Duodenal mucosa (tissue), 2 donors: ENCODE results near the gene SPOCK2.
A peak's percentile ranks its signal among the peaks of the same experiment; 100 is the strongest.

Source experiments
- H3K27ac ChIP-seq: one replicate; pipeline ENCODE4 v1.7.0; 2013; ENCODE audit warnings: low read depth, low read length
- H3K27me3 ChIP-seq, 2 donors: one replicate each; pipeline ENCODE4 v1.7.0; 2013; ENCODE audit warnings: low read length in 2 of 2, control low read depth in 1 of 2; ENCODE audit not compliant: insufficient read depth in 2 of 2, control insufficient read depth in 1 of 2
- H3K36me3 ChIP-seq, 2 donors: one replicate each; pipeline ENCODE4 v1.7.0; 2013; ENCODE audit warnings: low read length in 2 of 2, control low read depth in 1 of 2; ENCODE audit not compliant: insufficient read depth in 2 of 2, control insufficient read depth in 1 of 2
- H3K4me1 ChIP-seq, 2 donors: one replicate each; pipeline ENCODE4 v1.7.0; 2013; ENCODE audit warnings: low read length in 2 of 2, control low read depth in 1 of 2; ENCODE audit not compliant: insufficient read depth in 2 of 2, control insufficient read depth in 1 of 2
- H3K4me3 ChIP-seq, 2 donors: one replicate each; pipeline ENCODE4 v1.7.0; 2013; ENCODE audit warnings: low read length in 2 of 2, low read depth in 1 of 2
- H3K9ac ChIP-seq, 2 donors: one replicate each; pipeline ENCODE4 v1.7.0; 2013; ENCODE audit warnings: low read length in 2 of 2, low read depth in 1 of 2
- H3K9me3 ChIP-seq, 2 donors: one replicate each; pipeline ENCODE4 v1.7.0; 2013; ENCODE audit warnings: low read length in 2 of 2, control low read depth in 1 of 2; ENCODE audit not compliant: control insufficient read depth in 1 of 2

The SPOCK2 gene

DNA sequence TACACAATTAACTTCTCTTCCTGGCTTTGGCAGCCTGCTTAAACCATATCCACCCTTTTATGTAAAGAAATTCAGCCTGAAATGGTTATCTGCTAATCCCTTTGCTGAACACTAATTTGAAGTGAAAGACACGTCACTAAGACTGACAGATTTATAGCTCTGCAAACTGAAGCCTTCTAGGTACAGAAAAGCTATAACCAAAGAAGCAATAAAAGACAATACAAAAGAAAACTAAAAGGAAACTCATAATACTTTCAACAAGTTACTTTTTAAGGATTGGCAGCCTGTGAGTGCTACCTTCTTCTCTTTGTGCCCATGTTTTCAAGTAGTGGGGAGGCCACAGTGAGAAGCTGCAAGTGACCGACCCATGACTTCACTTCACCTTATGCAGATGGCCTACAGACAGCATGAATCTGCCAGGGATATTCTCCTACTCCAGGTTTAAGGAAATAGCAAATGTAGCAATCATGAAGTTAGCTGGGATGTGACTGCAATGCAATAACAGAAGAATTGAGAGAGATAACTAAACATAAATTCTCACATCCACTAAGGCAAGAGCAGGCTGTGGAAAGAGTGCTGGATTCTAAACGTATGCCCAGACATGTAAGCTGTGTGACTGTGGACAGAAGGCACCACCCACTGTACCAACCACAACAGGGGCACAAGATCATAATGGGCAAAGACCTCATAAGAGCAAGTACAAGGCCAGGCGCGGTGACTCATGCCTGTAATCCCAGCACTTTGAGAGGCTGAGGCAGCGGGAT is 10.7 kb upstream of the SPOCK2 start:
- peak overlapping the region; percentile 62 for H3K27ac ChIP-seq
- peaks cover 16 to 41% of the 10 kb centered on the region in 2 donors for H3K4me1 ChIP-seq
- H3K9me3 ChIP-seq: no peaks in the 10 kb centered on the region
- H3K4me3 ChIP-seq: peak overlapping the region; percentile 1 to 29
- H3K9ac ChIP-seq: peak overlapping the region; percentile 15 to 27
- H3K36me3 ChIP-seq: peaks cover 0 to 14% of the 10 kb centered on the region in 2 donors
- no peaks in the 10 kb centered on the region for H3K27me3 ChIP-seq

DNA sequence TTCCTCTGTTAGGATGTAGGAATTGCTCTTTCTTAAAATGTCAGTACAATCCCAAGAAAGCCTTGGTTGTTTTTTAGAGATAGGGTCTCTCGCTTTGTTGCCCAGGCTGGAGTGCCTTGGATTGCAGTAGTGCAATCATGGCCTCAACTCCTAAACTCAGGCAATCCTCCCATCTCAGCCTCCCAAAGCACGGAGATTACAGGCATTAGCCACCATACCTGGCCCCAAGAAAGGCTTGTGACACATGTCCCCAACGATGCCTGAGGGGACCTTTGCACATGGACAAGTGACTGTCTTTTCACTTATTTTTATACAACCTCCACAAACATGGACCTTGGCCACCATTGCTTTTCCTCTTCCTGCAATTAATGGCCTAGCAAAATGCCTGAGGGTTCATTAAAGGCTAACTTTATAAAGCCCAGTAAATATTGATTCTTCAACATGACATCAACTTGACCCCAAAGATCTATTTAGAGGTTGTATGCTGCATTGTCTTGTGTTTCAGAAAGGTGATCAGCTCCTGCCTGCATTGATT is 10.0 kb upstream of the SPOCK2 start:
- no peaks in the 10 kb centered on the region for H3K27me3 ChIP-seq
- peaks cover 0 to 14% of the 10 kb centered on the region in 2 donors for H3K36me3 ChIP-seq
- peak overlapping the region; percentile 80 for H3K27ac ChIP-seq
- no peaks in the 10 kb centered on the region for H3K9me3 ChIP-seq
- H3K9ac ChIP-seq: peak overlapping the region in 1 of 2 donors; percentile 14
- H3K4me3 ChIP-seq: no peak overlapping the region
- peaks cover 16 to 41% of the 10 kb centered on the region in 2 donors for H3K4me1 ChIP-seq

DNA sequence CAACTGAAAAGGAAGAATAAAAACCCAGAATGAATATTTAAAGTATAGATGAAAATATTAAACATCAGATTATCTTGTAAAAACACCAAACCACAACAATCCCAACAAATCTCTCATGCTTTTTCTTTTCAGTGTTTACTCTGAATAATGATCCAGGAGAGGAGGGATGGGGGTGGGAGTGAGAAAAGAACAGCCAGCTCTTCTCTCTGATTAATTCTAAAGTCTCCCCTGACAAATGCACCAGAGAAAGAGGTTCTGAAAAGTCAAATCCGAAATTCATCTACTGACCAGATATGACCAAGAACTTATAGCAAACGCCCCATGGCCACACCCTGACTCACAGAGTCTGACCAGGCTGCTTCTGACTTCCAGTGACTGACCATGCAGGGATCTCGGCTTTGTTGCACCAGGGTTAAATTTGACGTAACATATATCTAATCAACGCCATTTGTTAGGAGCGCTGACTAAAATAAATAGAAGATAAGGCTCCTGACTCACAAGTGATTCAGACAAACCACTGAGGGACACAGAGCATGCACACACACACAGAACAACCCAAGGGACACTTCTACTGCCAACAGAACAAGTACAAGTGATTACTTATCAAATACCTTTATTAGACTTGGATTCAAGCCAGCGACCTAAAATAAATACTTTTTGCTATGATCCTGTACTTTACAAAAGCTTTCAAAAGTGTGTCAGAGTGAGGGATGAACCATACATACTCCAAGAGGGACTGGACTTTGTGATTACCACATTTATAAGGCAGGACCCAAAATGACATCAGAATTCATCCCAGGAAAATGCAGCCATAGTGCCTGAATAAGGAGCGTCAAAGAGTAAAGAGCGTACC is 9.3 kb upstream of the SPOCK2 start:
- peak overlapping the region; percentile 80 for H3K27ac ChIP-seq
- no peak overlapping the region for H3K4me3 ChIP-seq
- H3K9me3 ChIP-seq: no peaks in the 10 kb centered on the region
- H3K36me3 ChIP-seq: peaks cover 0 to 14% of the 10 kb centered on the region in 2 donors
- no peaks in the 10 kb centered on the region for H3K27me3 ChIP-seq
- H3K4me1 ChIP-seq: peaks cover 16 to 41% of the 10 kb centered on the region in 2 donors
- peak overlapping the region in 1 of 2 donors; percentile 14 for H3K9ac ChIP-seq

DNA sequence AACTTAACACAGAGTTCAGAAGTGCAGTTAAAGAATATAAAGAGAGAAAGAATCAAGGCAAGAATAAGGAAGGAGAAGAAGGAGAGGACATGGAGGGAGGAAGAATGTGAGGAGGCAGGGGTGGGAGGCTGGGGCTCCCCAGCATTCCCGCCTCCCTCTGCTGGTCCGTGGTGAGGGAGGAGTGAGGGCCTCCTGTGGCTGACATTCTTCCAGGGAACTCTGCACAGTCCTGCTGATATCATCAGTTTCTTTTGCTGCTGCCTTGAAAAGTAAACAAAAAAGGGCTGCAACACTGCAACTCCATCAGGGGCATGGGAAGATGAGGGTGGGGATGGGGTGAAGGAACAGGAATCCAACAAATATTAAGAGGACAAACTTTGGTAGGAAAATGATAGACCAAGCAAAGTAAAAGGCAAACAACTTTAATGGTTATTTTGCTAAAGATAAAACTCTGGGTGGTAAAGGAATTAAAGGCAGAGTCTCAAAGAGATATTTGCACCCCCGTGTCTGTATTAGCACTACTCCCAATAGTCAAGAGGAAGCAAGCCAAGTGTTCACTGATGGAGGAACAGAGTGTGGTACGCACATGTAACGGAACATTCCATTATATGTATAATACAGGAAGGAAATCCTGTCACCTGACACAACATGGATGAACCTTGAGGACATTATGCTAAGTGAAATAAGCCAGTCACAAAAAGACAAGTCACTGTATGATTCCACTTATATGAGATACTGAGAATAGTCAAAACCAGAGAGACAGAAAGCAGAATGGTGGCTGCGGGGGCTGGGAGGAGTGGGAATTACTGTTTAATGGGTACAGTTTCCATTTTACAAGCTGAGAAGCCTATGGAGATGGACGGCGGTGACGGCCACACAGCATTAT is 8.0 kb upstream of the SPOCK2 start:
- Histone ChIP-seq H3K4me1 (peaks cover 16 to 39% of the 10 kb centered on the region in 2 donors), H3K4me3 (no peak overlapping the region), H3K36me3 (peaks cover 0 to 12% of the 10 kb centered on the region in 2 donors), H3K27ac (no peak overlapping the region), H3K9ac (no peak overlapping the region), H3K9me3 (no peaks in the 10 kb centered on the region), H3K27me3 (no peaks in the 10 kb centered on the region)

GRCh38 chr10:72095195-72095594 is 6.8 kb upstream of the SPOCK2 start:
- Histone ChIP-seq H3K27ac (no peak overlapping the region), H3K9me3 (no peaks in the 10 kb centered on the region), H3K4me3 (no peak overlapping the region), H3K9ac (no peak overlapping the region), H3K4me1 (peaks cover 16 to 32% of the 10 kb centered on the region in 2 donors), H3K36me3 (peaks cover 0 to 7% of the 10 kb centered on the region in 2 donors), H3K27me3 (no peaks in the 10 kb centered on the region)

- Histone ChIP-seq H3K9me3 (no peaks in the 10 kb centered on the region), H3K36me3 (peaks cover 0 to 7% of the 10 kb centered on the region in 2 donors), H3K4me3 (no peak overlapping the region), H3K4me1 (peaks cover 16 to 33% of the 10 kb centered on the region in 2 donors), H3K27ac (no peak overlapping the region), H3K9ac (no peak overlapping the region), H3K27me3 (no peaks in the 10 kb centered on the region)
Measured at GRCh38 chr10:72094574-72094973, 6.2 kb upstream of the SPOCK2 start.

DNA sequence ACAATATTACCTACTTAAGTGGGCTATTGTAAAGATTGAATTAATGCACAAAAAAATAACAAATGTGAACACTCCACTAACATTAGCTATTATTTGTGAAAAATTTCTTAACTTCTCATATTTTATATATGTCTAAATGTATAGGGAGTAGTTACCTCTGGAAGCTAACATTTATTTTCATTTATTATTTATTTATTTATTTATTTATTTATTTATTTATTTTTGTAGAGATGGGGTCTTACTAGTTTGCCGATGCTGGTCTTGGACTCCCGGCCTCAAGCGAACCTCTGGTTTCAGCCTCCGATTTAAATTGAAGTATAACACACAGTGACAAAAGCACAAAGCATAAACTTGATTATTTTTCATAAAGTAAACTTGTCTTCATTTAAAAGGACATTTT is 5.1 kb upstream of the SPOCK2 start:
- Histone ChIP-seq H3K4me1 (peaks cover 14 to 33% of the 10 kb centered on the region in 2 donors), H3K36me3 (peaks cover 0 to 7% of the 10 kb centered on the region in 2 donors), H3K4me3 (no peak overlapping the region), H3K27me3 (peaks cover 6% of the 10 kb centered on the region in 2 donors), H3K27ac (no peak overlapping the region), H3K9ac (no peak overlapping the region), H3K9me3 (no peaks in the 10 kb centered on the region)

GRCh38 chr10:72092987-72093386 is 4.6 kb upstream of the SPOCK2 start:
- H3K27ac ChIP-seq: no peak overlapping the region
- no peak overlapping the region for H3K4me3 ChIP-seq
- H3K9me3 ChIP-seq: no peaks in the 10 kb centered on the region
- H3K9ac ChIP-seq: no peak overlapping the region
- H3K27me3 ChIP-seq: peaks cover 10 to 11% of the 10 kb centered on the region in 2 donors
- H3K36me3 ChIP-seq: peaks cover 0 to 7% of the 10 kb centered on the region in 2 donors
- peaks cover 13 to 38% of the 10 kb centered on the region in 2 donors for H3K4me1 ChIP-seq

DNA sequence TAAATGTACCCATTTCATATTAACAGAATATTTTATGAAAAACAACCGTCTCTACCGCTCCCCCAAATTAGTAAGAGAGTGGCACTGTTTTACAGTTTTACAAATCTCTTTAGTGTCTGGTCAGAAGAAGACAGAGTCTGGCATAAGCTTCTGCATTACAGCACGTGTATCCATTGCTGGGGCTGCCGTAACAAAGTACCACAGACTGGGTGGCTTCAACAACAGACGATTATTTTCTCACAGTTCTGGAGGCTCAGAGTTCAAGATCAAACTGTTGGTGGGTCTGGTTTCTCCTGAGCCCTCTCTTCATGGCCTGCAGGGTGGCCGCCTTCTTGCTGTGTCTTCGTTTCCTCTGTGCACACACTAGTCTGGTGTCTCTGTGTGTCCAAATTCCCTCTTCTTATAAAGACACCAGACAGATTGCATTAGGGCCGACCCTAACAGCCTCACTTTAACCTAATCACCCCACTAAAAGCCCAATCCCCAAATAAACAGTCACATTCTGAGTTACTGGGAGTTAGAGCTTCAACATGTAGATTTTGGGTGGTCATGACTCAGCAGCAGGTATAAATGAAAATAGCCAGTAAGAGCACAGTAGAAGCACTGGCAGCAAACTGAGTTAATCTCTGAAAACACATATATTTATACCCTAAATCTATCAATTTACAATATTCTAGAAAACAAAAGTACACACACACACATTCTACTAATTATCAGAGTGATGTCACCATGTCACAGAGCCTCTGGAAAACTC is 4.0 kb upstream of the SPOCK2 start:
- Histone ChIP-seq H3K36me3 (peaks cover 0 to 7% of the 10 kb centered on the region in 2 donors), H3K27ac (no peak overlapping the region), H3K27me3 (peaks cover 13 to 15% of the 10 kb centered on the region in 2 donors), H3K4me3 (no peak overlapping the region), H3K9me3 (no peaks in the 10 kb centered on the region), H3K9ac (no peak overlapping the region), H3K4me1 (peaks cover 17 to 36% of the 10 kb centered on the region in 2 donors)
